Thyroid gland (tissue), 4 donors: ENCODE measurements around the gene STEAP4.

Experiments used
- CTCF ChIP-seq, 6 experiments: fragments of 200-600 bp in 3 of 6; fragments of 450-650 bp in 3 of 6; sonication (generic) in 3 of 6; IDR thresholded peaks; one replicate each; pipeline ENCODE4 v1.5.1; 2016 to 2019; ENCODE audit warnings: antibody characterized with exemption in 6 of 6, mild to moderate bottlenecking in 2 of 6, inconsistent platforms in 1 of 6, moderate library complexity in 1 of 6
- POLR2A ChIP-seq, 2 donors: fragments of 450-650 bp; IDR thresholded peaks; one replicate each; pipeline ENCODE4 v1.6.1; 2017; ENCODE audit warnings: antibody characterized with exemption in 2 of 2, mild to moderate bottlenecking in 2 of 2, moderate library complexity in 1 of 2

- TF ChIP-seq CTCF (IDR thresholded peaks at IDR 0.05) (no peak), POLR2A (IDR thresholded peaks at IDR 0.05) (no peak)
Measured at GRCh38 chr7:88302486-88302885, 4.2 kb downstream of the STEAP4 start.
